GM12891 (cell line): ENCODE results near the gene AK1.

Source experiments
- DNase-seq: peaks from one replicate; pipeline ENCODE4 v3.0.0; 2011; ENCODE audit warnings: low spot score; ENCODE audit not compliant: insufficient read length
- FAIRE-seq: peaks from 2 replicates; lab custom pipeline; 2011; peaks lifted over from hg19 to GRCh38; lab: Jason Lieb, UNC
- PAX5 ChIP-seq: IDR thresholded peaks from 2 replicates; pipeline ENCODE4 v1.6.1; 2011; ENCODE audit warnings: low read length, moderate library complexity, mild to moderate bottlenecking; ENCODE audit not compliant: insufficient read depth, severe bottlenecking
- POLR2A ChIP-seq: IDR thresholded peaks from 2 replicates; pipeline ENCODE4 v1.6.1; 2011; ENCODE audit warnings: low read depth, low read length, control low read depth
- POLR2AphosphoS5 ChIP-seq: IDR thresholded peaks from 2 replicates; pipeline ENCODE4 v1.6.1; 2011; ENCODE audit warnings: low read depth, low read length, control low read depth
- POU2F2 ChIP-seq: IDR thresholded peaks from 2 replicates; pipeline ENCODE4 v1.6.1; 2011; ENCODE audit warnings: low read depth, mild to moderate bottlenecking, control low read depth, low read length, moderate library complexity
- SPI1 ChIP-seq: IDR thresholded peaks from 2 replicates; pipeline ENCODE4 v1.6.1; 2011; ENCODE audit warnings: low read depth, low read length, control low read depth
- TAF1 ChIP-seq: IDR thresholded peaks from 2 replicates; pipeline ENCODE4 v1.6.1; 2011; ENCODE audit warnings: low read depth, low read length, control low read depth

AK1 gene

GRCh38 chr9:127909839-127910273 is 32.4 kb upstream of the AK1 start:
- no peak for FAIRE-seq
- TF ChIP-seq TAF1 = no peak
- no peak for TF ChIP-seq SPI1
- no peak for TF ChIP-seq POLR2A
- no peak for TF ChIP-seq PAX5
- no peak for TF ChIP-seq POLR2AphosphoS5
- TF ChIP-seq POU2F2 = no peak
- DNase-seq = no peak

DNA sequence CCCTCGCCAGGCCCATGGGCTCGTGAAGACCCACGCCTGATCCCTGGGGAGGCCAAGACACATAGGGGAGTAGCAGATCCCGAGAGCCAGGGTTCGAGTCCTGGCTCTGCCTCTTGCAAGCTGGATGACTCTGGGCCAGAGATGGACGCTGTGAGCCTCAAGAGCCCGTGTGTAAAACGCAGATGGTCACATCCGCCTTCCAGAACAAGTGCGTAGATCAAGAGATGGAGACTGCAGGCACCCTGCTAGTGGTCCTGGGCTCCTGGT is 31.1 kb upstream of the AK1 start:
- no peak for FAIRE-seq
- TF ChIP-seq TAF1 (no peak), POU2F2 (no peak), POLR2A (no peak), POLR2AphosphoS5 (no peak), SPI1 (no peak), PAX5 (no peak)
- no peak for DNase-seq

- no peak for TF ChIP-seq TAF1
- no peak for TF ChIP-seq SPI1
- TF ChIP-seq POLR2A = no peak
- no peak for TF ChIP-seq PAX5
- TF ChIP-seq POLR2AphosphoS5 = no peak
- TF ChIP-seq POU2F2 = no peak
- no peak for DNase-seq
- no peak for FAIRE-seq
Measured at GRCh38 chr9:127907867-127908659, 30.6 kb upstream of the AK1 start.

DNA sequence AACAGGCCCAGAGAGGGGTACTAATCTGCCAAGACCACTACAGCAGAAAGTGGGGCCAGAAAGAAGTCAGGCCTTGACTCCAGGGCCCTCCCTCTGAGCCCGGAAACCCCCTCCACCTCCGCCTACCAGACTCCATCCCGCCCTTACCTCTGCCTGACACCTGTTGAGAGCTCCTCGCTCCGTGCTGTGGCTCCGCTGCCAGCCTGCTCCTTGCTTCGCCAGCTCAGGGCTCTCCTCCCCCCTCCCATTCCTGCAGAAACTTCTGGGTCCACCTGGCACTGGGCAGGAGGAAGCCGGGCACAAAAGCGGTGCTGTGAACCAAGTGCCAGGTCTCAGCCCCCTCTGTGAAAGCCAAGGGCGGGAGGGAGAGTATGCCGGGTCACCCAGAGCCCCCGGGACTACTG is 28.3 kb upstream of the AK1 start:
- FAIRE-seq = peak; percentile 92
- TF ChIP-seq POU2F2 (no peak), POLR2A (no peak), SPI1 (no peak), POLR2AphosphoS5 (0 out of 2 replicates have a peak, but pooled peaks have one; percentile 19), PAX5 (no peak), TAF1 (no peak)
- no peak for DNase-seq

DNA sequence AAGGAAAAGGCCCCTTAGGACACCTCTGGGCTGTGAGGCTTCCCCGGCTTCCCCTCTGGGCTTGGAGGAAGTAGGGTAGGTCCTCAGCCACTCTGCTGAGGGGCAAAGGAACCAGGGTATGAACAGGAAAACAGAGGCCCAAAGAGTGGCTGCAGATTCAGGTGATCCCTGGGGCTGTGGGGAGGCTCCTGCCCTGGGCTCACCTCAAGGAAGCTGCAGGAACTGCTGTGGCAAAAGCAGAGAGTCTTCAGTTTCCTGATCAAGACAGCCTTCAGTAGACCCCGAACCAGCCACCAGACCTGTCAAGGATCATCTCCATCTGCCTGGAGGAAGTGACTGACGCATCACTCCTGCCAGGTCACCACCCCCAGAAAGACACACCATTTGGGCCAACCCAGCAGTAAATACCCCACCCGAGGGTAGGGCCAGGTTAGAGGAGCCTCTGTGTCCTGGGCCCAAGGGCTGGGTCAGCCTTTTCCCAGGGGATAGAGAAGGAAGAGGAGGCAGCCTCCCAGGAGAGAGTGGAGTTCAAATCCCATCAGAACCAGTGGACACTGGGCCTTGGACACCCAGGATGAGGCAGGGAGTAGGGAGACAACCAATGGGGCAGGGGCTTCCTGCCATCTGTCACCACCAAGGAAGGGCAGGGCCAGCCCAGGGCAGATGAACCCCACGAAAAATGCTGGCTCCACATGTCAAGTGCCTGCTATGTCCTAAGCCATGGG is 27.7 kb upstream of the AK1 start:
- FAIRE-seq (no peak), DNase-seq (no peak)
- peak; percentile 48; the same call in 1 of the 2 replicates for TF ChIP-seq POU2F2
- no peak for TF ChIP-seq POLR2AphosphoS5
- TF ChIP-seq TAF1 = no peak
- TF ChIP-seq SPI1 = peak; percentile 45; the same call in 1 of the 2 replicates
- TF ChIP-seq POLR2A = no peak; the same call in 1 of the 2 replicates
- no peak for TF ChIP-seq PAX5

GRCh38 chr9:127904561-127905003 is 27.1 kb upstream of the AK1 start:
- DNase-seq (no peak), FAIRE-seq (no peak)
- TF ChIP-seq SPI1 (no peak), TAF1 (no peak), POU2F2 (no peak), POLR2AphosphoS5 (no peak), PAX5 (no peak), POLR2A (no peak)

GRCh38 chr9:127903557-127904475 is 26.3 kb upstream of the AK1 start:
- TF ChIP-seq SPI1 = no peak
- TF ChIP-seq PAX5 = no peak
- no peak for TF ChIP-seq TAF1
- TF ChIP-seq POU2F2 = no peak
- peak; percentile 32; the same call in 1 of the 2 replicates for TF ChIP-seq POLR2AphosphoS5
- TF ChIP-seq POLR2A = 0 out of 2 replicates have a peak, but pooled peaks have one; percentile 24
- FAIRE-seq (peak; percentile 84), DNase-seq (peak; percentile 42)

DNA sequence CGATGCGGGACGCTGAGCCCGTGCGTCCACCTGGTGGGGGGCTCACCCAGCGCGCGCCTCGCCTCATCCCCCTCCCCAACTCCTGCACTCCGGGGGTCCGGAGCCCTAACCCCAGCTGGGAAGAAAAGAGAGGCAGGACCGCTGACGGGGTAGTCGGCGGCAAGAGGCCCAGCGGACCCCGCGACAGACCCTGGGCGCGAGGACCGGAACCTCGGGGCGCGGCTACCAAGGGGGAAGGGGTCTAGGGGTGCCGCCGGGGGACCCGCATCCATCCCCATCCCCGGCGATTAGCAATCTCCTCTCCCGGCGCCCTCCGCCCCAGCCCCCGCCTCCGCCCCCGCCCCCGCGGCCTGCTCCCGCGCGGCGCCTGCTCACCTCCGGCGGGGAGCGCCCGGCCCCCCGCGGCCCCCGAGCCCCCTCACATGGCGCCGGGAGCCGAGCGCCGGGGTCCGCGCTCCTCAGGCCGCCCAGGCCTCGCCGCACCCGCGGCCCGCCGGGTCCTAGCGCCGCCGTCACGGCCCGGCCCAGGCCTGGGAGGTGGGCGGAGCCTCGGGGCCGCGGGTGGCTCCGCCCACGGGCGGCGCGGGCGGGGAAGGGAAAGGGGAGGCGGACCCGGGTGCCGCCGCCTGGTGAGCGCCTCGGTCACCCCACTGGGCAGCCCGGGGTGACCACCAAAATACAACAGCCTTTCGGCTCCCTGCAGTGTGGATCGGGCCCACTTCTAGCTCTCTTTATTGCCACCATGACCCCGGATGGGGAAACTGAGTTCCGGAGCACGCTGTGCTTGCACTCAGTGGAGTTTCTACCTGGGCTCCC is 21.9 kb upstream of the AK1 start, which contains the start of gene ST6GALNAC6:
ST6GALNAC6 (minus strand) TSS at position 476 of the 816 bp plus-strand sequence. CDS start 1,622 bp downstream, outside the sequence.
- TF ChIP-seq POLR2AphosphoS5 = no peak
- TF ChIP-seq POLR2A = no peak
- no peak for TF ChIP-seq SPI1
- TF ChIP-seq POU2F2 = no peak
- no peak for TF ChIP-seq PAX5
- no peak for TF ChIP-seq TAF1
- FAIRE-seq = peak; percentile 85
- peak; percentile 94 for DNase-seq
